ENCODE results near the gene FAM76B. TPM values are rescaled to one million over a fixed set of nuclear protein-coding genes. Genes with fewer than 3 reads are reported as not detected.
"Not testable (repeated sequence)": the region's sequence is repeated elsewhere in the genome, so short reads cannot be mapped to it uniquely, and the experiment has no call there.

The FAM76B gene
- 19.7 and 29.1 TPM in 2 replicates for total RNA-seq
- 6.2 TPM for polyA plus RNA-seq (2012)

DNA sequence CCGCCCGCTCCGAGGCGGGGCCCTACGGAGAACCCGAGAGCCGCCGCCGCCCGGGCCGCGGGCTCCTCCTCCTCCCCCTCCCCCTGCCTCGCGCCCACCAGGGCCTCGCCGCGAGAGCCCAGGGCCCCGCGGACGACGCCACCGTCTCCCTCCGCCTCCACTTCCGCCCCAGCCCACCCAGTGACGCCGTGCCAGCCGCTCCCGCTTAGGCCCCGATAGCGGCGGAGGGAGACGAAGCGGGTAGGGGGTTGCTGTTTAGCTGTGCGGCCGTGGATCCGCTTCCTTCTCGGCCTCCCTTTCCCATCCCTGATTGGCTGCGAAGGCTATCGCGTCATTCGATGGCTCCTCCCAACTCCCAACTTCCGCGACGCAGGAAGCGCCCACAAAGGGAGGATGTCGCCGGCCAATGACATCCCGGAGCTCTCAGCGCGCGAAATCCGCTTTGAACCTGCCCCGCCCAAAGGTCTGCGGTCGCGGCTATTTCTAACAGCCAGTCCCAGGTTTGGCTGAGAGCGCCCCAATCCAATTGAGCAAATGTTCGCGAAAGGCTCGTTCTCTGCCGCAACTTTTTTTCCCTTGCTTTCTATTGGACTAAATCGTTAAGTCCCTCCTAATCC is at the start of gene FAM76B:
Gene FAM76B, minus strand, starts transcription at position 277 of the 617 bp plus-strand sequence. CDS start 304 bp downstream, outside the sequence.
- peak; percentile 100 for DNase-seq (ENCODE audit: low read depth)

DNA sequence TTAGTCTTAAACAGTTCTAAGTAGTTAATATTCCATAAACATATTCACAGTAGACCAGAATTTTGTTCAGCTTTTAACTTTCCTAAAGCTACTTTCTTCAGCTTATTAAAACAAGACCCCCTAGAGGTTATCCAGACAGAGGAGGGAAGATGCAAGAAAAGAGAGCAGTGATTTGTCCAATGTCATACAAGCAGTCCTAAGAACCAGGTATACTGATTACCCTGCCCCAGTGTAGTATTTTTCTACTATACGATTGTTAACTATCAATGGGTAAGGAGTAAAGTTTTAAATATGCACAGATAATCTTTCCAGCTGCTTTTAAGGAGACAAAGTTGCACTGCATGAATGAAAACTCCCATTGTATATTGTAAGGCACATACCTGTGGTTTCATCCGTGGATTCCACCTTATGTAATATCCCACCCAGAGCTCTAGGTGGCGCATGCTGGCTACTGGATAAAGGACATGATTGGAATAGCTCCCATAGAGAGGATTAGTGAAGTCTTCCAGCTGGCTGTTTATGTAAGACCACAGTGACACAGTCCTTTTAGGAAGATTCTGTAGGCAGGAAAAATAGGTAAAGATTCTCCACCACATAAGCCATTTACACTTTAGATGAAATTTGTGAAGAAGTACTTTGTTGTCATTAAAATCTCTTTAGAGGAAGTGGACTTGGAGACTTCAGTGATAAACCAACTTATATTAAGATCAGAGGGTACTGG is 46.3 kb upstream of the FAM76B start:
- peak; percentile 92 for DNase-seq (ENCODE audit: low read depth)

DNA sequence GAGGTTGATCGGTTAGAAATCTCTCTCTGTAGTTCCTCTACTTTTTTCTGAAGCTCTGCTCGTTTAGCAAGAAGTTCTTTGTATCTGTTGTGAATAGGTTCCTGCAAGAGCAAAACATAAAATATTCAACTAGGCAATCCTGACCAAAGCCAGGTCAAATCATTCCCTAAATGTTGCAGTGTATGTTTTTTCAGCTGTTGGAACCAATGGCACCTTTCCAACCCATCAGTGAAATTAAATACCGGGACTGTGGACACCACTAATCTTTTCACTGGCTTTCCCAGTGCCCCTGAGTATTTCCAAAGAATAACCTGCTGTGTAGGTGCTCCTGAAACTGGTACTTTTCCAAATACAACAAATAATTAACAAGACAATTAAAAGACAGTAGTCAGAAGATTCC is 45.8 kb upstream of the FAM76B start:
- peak; percentile 89 for DNase-seq (ENCODE audit: low read depth)

DNA sequence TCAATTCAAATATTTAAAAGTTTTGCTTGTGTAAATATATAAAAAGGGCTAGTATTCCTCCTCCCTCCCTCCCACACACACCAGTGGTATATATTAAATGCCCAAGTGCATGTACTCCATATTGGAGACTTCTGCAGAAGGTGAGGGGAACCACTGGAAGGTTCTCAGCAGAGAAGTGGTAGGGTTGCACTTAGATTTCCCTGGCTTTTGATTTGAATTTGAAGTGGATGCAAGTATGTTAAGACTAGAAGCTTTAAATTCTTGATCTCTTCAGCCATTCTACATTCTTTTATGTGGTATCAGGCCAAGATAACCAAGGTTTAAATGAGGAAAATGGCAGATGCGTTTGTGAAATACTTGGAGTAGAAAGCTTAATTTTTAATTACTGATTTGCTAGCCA is 43.8 kb upstream of the FAM76B start:
- DNase-seq (ENCODE audit: low read depth): no peak

DNA sequence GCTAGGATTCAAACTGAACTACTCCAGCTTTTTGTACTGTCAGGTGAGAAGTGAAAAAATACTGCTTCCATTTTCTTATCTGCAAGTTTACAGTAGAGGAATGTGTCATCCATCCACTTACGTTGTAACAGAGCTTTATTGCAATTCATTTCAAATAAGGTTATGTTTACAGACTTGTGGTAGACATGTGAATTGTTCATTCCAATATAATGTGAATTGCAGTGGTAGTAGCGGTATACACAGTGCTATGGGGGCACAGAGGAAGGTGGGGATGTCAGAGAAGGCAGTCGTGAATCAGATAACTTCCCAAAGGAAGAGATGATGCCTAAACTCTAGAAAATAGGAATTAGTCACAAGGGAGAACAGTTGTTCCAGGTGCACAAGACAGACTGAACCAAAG is 43.2 kb upstream of the FAM76B start:
- no peak for DNase-seq (ENCODE audit: low read depth)

DNA sequence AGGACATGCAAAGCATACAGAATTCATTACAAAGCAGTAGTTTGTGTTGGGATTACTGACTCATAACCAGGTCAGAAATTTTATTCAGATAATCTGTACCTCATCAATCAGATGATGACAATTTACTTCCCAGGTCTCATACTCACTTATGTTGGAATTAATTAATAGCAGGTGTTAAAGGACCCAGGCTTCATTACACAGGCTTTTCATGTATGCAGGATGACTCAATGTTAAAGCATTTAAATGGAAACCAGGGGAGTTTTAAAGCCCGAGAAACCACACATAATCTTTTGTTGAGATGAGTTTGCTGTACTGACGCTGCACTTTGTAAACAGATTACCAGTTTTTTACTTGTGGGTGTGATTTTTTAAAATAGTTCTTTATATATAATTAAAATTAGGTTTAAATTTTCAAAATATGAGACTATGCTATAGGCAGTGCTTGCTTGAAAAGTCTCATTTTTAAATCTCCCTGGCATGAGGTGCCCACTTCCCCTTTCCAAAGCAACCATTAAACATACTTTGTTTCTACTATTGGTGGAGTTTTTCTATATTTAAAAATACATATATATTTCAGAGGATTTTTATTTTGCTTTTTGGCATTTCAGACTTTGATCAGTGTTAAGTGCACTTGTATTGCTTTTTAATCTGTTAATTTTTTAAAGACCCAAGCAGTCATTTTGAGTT is 41.8 kb upstream of the FAM76B start:
- DNase-seq (ENCODE audit: low read depth): peak; percentile 68

DNA sequence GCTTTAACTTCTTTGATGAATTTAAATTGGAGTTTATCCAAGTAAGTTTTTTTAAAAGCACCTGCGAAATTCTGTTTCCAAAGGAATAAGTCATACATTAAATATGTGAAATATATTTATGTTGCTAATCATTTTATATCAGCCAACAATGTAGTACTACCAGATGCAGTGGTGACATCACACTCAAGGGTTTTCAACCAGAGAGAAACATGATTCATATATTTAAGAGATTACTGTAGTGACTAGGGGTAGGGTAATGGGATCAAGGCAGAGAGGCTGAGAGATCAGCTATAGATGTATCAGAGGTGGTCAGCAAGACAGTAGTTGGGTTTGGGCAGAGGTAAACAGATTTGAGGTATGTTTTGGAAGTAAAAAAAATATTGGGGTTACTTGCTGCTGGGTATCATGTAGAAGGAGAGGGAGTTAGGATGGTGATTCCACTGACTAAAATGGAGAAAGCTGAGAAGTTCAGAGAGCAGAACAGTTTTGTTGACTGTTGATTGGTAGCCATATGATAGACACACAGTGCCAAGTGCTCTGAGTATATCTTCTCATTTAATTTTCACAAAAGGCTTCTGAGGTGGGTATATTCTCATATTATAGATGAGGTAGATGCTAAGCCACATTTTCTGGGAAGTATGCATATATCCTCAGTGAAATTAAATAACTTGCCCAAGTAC is 40.1 kb upstream of the FAM76B start:
- no peak for DNase-seq (ENCODE audit: low read depth)

DNA sequence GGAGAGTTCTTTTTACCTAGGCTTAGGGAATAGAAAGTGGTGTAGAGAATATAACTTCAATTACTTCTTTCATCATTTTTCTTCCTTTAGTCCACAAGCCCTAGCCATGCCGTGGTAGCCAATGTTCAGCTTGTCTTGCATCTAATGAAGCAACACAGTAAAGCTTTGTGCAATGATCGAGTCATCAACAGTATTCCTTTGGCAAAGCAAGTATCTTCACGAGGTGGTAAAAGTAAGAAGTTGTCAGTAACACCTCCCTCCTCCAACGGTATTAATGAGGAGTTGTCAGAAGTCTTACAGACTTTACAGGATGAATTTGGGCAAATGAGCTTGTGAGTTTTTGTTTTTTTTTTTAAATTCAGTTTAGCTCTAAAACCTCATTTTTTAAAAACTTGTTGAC is 38.1 kb upstream of the FAM76B start:
- DNase-seq (ENCODE audit: low read depth): no peak

DNA sequence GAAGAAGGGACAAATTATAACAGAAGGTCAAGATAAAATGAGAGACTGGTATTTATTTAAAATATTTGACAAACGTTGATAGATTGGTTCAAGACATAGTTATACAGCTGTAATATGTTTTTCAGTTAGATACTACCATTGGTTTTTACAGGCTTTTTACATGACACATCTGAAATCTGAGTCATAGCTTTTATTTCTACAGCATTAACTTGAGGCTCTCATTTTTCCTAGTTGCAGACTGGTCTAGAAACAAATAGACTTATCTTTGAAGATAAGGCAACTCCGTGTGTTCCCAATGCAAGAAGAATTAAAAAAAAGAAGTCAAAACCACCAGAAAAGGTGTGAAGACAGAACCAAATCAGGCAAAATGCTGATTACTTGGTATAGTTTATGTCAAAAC is 32.1 kb upstream of the FAM76B start:
- peak; percentile 21 for DNase-seq (ENCODE audit: low read depth)

DNA sequence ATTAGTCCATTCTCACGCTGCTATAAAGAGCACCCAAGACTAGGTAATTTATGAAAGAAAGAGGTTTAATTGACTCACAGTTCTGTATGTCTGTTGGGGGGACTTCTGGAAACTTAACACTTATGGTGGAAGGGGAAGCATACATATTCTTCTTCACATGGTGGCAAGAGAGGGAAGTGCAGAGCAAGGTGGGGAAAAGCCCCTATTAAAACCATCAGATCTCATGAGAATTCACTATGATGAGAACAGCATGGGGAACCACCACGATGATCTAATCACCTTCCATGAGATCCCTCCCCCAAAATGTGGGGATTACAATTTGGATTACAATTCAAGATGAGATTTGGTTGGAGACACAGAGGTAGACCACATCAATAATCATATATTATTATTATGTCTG is 26.5 kb upstream of the FAM76B start:
- no peak for DNase-seq (ENCODE audit: low read depth)

DNA sequence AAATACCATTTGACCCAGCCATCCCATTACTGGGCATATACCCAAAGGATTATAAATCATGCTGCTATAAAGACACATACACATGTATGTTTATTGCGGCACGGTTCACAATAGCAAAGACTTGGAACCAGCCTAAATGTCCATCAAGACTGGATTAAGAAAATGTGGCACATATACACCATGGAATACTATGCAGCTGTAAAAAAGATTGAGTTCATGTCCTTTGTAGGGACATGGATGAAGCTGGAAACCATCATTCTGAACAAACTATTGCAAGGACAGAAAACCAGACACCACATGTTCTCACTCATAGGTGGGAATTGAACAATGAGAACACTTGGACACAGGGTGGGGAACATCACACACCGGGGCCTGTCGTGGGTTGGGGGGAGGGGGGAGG is 21.5 kb upstream of the FAM76B start:
- DNase-seq (ENCODE audit: low read depth): not testable (repeated sequence)

DNA sequence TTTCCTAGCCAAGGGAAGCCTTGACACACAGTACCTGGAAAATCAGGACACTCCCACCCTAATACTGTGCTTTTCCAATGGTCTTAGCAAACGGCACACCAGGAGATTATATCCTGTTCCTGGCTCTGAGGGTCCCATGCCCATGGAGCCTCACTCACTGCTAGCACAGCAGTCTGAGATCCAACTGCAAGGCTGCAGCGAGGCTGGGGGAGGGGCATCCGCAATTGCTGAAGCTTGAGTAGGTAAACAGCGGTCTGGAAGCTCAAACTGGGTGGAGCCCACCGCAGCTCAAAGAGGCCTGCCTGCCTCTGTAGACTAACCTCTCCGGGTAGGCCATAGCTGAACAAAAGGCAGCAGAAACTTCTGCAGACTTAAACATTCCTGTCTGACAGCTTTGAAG is 16.9 kb upstream of the FAM76B start:
- not testable (repeated sequence) for DNase-seq (ENCODE audit: low read depth)

DNA sequence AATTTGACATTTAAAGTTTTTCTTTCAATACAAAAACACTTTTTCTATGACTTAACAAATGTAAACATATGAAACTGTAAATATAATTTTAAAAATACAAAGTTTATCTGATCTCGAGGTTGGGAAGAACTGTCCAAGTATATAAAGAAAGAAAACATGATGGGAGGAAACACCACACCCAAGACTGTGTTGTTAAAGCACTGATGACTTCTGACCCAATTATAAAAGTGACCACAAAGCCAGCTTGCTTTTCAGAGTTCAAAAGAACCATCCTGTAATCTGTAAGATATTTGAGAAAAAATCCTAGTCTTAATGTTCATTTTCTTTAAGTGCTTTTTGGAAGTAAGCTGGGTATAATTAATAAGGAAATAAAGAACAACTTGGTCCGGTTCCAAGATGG is 16.3 kb upstream of the FAM76B start:
- no peak for DNase-seq (ENCODE audit: low read depth)

DNA sequence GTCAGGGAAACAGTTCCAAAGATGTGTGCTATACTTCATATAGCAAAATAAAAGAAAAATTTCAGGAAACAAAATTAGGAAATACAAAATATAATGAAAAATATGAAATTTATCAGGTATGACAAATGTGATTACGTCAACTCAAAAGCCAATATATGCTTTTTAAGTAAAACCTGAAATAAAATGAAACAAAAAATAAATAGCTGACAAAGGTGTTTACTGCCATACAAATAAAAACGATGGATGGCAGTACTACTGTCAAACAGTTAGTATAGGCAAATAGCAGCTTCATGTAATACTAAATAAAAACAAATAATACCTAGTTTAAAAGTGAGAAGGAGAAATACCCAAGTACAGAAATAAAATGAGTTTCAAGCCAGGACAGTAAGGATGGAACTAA is 14.4 kb upstream of the FAM76B start:
- DNase-seq (ENCODE audit: low read depth): no peak

DNA sequence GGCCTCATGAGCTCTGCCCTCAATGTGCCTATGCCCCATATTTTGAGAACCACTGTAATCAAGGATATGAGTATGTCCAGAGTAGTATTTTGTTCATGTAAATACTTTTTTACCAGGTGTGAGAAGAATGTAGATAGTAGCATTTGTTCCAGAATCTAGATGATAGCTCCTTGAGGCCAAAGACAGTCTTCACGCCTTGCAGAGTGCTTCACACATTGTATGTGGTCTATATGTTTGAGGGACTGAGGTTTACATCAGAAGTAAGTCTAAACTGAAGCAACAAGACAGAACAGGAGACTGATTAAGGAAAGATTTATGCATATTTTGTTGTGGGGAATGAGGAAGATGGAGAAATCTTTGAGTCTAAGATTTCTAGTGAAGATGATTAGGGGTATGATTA is 13.2 kb upstream of the FAM76B start:
- DNase-seq (ENCODE audit: low read depth): no peak

DNA sequence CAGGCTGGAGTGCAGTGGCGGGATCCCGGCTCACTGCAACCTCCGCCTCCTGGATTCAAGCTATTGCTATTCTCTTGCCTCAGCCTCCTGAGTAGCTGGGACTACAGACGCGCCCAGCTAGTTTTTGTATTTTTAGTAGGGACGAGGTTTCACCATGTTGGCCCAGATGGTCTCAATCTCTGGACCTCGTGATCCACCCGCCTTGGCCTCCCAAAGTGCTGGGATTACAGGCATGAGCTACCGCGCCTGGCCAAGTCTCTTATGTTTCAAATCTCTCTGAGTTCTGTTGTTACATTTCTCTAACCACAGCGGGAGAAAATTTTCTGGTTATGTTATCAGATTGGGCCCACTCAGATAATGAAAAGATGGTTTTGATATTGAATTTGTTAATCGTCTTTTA is 10.9 kb upstream of the FAM76B start:
- DNase-seq (ENCODE audit: low read depth): no peak

DNA sequence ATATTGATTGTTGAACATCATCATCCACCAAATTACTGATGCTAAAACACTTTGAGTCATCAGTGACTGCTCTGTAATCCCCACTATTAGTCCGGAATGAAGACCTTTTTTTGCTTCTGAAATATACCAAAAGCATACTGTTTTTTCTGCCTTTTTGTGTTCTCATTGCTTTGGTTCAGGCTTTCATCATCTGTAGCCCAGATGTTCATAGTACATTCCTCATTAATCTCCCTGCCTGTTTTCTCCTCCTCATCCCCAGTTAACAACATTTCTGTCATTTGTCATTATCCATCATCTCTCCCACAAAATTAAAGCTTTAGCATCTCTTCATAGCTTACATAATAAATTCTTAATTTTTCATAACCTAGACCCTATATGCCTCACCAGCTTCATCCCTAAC is 10.0 kb upstream of the FAM76B start:
- no peak for DNase-seq (ENCODE audit: low read depth)

DNA sequence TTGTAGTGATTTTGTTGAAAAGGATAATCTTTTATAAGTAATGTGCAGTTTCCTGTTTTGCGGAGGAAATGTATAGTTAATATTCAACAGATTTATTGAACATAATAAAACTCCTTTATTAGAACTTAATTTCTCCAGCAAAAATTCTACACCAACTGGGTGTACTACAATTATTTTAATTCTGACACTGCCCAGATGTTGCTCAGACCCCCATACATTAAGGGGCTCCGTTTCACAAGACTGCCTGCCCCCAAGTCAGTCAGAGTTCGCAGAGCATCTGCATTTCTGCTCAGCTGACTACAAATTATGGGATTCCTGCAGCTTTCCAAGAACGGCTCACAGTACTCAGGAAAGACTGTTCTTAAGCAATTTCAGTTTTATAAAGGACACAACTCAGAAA is 6.9 kb upstream of the FAM76B start:
- no peak for DNase-seq (ENCODE audit: low read depth)

DNA sequence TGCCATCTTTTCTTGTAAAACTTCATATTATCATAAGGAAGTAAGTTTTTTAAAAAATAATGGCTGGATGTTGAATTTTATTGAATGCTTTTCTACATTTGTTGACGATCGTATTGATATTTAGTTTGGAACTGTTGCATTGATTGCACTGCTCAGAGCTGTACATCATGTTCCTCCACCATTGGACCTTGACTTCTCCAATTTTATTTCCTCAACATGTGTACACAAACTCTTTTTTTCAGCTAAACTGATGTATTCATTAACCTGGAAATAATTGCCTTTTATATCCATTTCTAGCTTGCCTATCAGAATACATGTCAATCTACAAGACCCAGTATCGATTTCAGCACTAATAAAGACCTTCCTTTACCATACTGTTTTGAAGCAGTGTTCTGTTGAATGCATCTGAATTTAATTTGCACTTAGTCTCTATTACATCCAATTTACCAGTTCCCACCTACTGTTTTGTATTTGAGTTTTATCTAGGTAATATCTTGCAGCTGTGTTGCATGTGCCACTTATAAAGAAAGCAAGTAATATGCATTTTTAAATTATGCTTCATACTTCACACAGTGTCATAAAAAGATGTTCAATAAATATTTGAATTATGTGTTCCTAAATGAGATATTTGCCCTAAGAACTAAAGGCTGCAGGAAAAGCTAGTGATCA is 6.2 kb upstream of the FAM76B start:
- no peak for DNase-seq (ENCODE audit: low read depth)

DNA sequence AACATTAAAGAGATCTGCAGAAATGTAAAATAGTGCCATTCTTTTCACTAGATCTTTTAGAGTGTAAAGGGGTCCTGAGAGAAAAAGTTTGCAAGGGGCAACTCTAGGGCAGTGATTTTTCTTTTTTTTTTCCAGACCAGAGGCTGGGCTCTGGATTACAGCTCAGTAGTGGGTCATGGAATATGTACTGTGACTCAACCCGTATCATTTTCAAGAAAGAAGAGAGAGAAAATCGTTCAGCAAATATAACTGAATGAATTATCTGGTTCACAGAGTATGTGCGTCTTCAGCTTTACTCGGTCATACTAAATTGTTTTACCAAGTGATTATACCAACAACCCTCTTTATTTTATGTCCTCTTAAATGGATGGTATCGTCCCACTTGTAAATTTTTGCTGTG is 4.5 kb upstream of the FAM76B start:
- DNase-seq (ENCODE audit: low read depth): peak; percentile 6

DNA sequence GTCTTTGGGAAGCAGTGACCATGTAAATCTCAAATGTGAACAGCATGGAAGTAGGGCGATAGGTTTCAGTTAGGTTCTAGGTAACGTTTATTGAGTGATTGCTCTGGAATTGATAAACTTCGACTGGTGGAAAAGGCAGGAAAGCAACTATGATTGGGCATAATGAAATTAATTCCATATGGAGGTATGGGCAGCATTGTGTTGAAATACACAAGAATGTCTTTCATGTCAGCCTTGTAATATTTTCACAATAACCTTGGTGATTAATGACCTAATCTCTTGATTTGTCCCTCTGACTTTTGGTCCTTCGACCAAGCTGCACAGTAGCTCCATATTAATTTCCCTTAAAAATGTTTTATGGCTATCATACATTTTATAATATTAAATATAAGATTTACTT is 3.5 kb upstream of the FAM76B start:
- DNase-seq (ENCODE audit: low read depth): no peak
